Vagina (tissue), 2 donors: ENCODE results near the gene TNFRSF18.

ENCODE experiments used
- CTCF ChIP-seq, 3 experiments: fragments of 450-650 bp in 2 of 3; fragments of 200-600 bp in 1 of 3; sonication (generic) in 1 of 3; IDR thresholded peaks; one replicate each; pipeline ENCODE4 v1.5.1; 2017 to 2019; ENCODE audit warnings: antibody characterized with exemption in 3 of 3, mild to moderate bottlenecking in 2 of 3, moderate library complexity in 2 of 3
- POLR2A ChIP-seq, 2 donors: fragments of 450-650 bp; IDR thresholded peaks; one replicate each; pipeline ENCODE4 v1.6.1; 2017; ENCODE audit warnings: antibody characterized with exemption in 2 of 2, mild to moderate bottlenecking in 2 of 2, moderate library complexity in 2 of 2
- POLR2AphosphoS5 ChIP-seq, 2 donors: sonication (generic); formaldehyde crosslinking; IDR thresholded peaks; one replicate each; pipeline ENCODE4 v1.9.0; 2017; ENCODE audit warnings: antibody characterized with exemption in 2 of 2, mild to moderate bottlenecking in 2 of 2, low read depth in 1 of 2; ENCODE audit not compliant: insufficient read depth in 1 of 2

DNA sequence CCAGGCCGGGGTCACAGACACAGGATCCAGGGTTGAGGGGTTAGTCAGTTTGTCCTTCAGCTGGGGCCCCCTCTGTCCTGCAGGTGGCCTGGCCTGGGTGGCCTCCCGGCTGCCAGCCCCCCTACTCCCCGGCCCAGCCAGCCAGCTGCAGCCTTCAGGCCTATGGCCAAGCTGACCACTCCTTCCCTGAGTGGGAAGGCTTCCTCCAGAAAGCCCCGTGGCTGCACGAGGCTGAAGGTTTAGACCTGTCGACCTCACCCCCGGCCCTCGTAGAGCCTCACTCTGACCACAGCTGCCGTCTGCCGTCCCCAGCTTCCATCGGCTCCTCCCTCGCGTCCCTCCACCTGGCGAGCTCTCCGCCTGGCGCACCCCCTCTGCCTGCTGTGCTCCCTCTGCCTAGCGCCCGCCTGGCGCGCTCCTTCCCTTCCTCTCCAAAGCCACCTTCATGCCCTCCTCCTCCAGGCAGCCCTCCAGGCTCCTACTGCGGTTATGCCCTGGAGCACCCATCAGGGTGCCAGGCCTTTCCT, 23.1 kb downstream of the TNFRSF18 start:
- TF ChIP-seq CTCF (IDR thresholded peaks at IDR 0.05) (no peak), POLR2A (IDR thresholded peaks at IDR 0.05) (no peak), POLR2AphosphoS5 (IDR thresholded peaks at IDR 0.05; ENCODE audit: insufficient read depth in 1 of 2, low read depth in 1 of 2) (no peak)
